Activated T-helper 17 cell treated with anti-CD3 and anti-CD28 coated beads, Interleukin-2, amount 50 U/mL, for 72 hours (primary cell): ENCODE data around the gene ARL10. TPM values are rescaled to one million over a fixed set of nuclear protein-coding genes. Genes with fewer than 3 reads are reported as not detected.

ENCODE experiments used
- ATAC-seq: fragments of 150-1000 bp; cut with Tn5 transposase; replicated peaks from 2 replicates; pipeline ENCODE4 v1.10.0; 2021; ENCODE audit warnings: mild to moderate bottlenecking, moderate library complexity
- H3K27ac Mint-ChIP-seq: one replicate; pipeline ENCODE4 v1.8.0; 2022; ENCODE audit warnings: mixed read lengths
- H3K27me3 Mint-ChIP-seq: one replicate; pipeline ENCODE4 v1.8.0; 2022; ENCODE audit warnings: mixed read lengths
- H3K36me3 Mint-ChIP-seq: one replicate; pipeline ENCODE4 v1.8.0; 2022; ENCODE audit warnings: low read depth, mild to moderate bottlenecking, mixed read lengths
- H3K4me1 Mint-ChIP-seq: one replicate; pipeline ENCODE4 v1.8.0; 2022; ENCODE audit warnings: mixed read lengths
- H3K4me3 Mint-ChIP-seq: one replicate; pipeline ENCODE4 v1.8.0; 2022; ENCODE audit warnings: mild to moderate bottlenecking, mixed read lengths
- H3K9me3 Mint-ChIP-seq: one replicate; pipeline ENCODE4 v1.8.0; 2022; ENCODE audit warnings: mixed read lengths
- total RNA-seq, 2 donors: library from RNA; stranded (reverse); gene quantifications; one replicate each; pipeline ENCODE4 v1.2.3, GENCODE V29; 2022

ARL10 gene
- total RNA-seq, 2 donors from 2014 or later, result 8.7 to 17.3 TPM

DNA sequence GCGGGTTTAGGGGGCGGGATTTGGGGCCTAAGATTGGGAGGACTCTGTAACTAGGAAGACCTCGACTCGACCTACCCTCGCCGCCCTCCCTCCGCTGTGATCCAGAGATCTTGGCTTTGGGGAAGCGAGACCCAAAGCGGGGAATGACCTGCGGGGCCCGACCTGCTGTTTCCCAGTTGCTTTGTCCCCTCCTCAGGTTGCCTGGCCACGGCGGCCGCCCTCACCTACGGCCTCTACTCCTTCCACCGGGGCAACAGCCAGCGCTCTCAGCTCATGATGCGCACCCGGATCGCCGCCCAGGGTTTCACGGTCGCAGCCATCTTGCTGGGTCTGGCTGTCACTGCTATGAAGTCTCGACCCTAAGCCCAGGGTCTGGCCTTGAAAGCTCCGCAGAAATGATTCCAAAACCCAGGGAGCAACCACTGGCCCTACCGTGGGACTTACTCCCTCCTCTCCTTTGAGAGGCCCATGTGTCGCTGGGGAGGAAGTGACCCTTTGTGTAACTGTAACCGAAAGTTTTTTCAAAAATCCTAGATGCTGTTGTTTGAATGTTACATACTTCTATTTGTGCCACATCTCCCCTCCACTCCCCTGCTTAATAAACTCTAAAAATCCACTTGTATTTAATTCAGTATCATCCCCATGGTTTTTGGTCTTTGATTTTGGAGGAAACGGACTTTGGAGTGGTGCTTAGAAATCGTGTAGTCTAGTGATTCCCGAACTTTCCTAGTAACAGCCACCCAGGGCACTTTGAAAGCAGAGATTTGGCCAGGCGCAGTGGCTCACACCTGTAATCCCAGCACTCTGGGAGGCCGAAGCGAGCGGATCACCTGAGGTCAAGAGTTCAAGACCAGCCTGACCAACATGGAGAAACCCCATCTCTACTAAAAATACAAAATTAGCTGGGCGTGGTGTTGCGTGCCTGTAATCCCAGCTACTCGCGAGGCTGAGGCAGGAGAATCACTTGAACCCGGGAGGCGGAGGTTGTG, 24.1 kb downstream of the ARL10 start:
- peaks cover 14% of the 10 kb centered on the region for H3K4me1 Mint-ChIP-seq
- peak overlapping the region; percentile 98 for H3K4me3 Mint-ChIP-seq
- H3K9me3 Mint-ChIP-seq, result no peaks in the 10 kb centered on the region
- peak; percentile 50 for ATAC-seq
- H3K27ac Mint-ChIP-seq, result peak overlapping the region; percentile 99
- H3K36me3 Mint-ChIP-seq, result peaks cover 82% of the 10 kb centered on the region
- no peaks in the 10 kb centered on the region for H3K27me3 Mint-ChIP-seq

DNA sequence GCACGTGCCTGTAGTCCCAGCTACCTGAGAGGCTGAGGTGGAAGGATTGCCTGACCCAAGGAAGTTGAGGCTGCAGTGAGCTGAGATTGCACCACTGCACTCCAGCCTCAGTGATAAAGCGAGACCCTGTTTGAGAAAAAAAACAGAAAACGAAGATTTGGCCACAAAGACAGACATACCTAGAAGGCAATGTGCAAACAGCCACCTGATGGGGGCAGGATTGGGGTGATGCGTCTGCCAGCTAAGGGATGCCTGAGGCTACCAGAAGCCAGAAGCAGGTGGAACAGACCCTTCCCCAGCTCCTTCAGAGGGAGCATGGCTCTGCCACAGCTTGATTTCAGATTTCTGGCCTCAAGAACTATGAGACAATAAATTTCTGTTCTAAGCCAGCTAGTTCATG, 26.2 kb downstream of the ARL10 start:
- Mint-ChIP-seq H3K4me1 (peaks cover 5% of the 10 kb centered on the region), H3K27me3 (no peaks in the 10 kb centered on the region), H3K9me3 (no peaks in the 10 kb centered on the region), H3K4me3 (no peak overlapping the region), H3K36me3 (peaks cover 61% of the 10 kb centered on the region), H3K27ac (peak overlapping the region; percentile 38)
- ATAC-seq, result no peak

DNA sequence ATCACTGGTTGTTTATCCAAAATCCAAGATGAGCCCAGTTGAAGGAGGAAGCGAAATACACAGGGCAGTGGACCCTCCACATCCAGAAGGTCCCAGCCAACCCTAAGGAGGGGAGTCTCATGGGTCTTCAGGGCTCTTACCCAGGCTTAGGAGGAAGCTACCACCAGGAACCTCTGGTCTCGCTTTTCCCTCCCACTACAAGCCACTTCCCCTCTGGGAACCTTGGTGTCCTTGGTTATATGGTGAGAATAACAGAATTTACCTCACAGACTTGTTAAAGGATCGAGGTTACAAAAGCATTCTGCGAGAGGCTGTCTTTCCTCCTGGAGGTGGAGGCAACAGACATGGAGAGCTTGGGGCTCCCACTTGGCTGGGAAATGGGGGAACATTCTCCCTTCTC, 26.7 kb downstream of the ARL10 start:
- Mint-ChIP-seq H3K9me3 (no peaks in the 10 kb centered on the region), H3K4me1 (no peaks in the 10 kb centered on the region), H3K27ac (peak overlapping the region; percentile 38), H3K4me3 (no peak overlapping the region), H3K27me3 (no peaks in the 10 kb centered on the region), H3K36me3 (peaks cover 56% of the 10 kb centered on the region)
- ATAC-seq, result no peak

DNA sequence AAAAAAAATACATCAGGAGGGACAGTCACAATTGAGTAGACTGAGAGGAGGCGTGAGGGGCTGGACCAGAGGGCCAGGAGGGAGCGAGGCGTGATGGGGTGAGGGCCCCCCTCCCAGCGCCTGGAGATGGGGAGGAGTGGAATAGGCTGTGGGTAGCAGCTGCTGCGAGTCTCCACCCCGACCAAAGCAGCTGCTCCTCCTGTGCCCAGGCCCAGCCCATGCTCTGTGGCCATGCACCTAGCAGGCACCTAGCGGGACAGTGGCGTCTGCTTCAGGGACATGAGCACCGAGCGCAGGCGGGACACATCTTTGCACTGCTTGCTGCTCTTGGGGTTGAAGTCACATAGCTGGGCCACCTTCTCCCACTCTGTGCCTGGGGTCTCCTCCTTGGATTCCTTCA, 27.2 kb downstream of the ARL10 start:
- no peak for ATAC-seq
- no peaks in the 10 kb centered on the region for H3K9me3 Mint-ChIP-seq
- peaks cover 51% of the 10 kb centered on the region for H3K36me3 Mint-ChIP-seq
- H3K4me1 Mint-ChIP-seq, result no peaks in the 10 kb centered on the region
- peak overlapping the region; percentile 66 for H3K27ac Mint-ChIP-seq
- H3K4me3 Mint-ChIP-seq, result no peak overlapping the region
- H3K27me3 Mint-ChIP-seq, result no peaks in the 10 kb centered on the region

DNA sequence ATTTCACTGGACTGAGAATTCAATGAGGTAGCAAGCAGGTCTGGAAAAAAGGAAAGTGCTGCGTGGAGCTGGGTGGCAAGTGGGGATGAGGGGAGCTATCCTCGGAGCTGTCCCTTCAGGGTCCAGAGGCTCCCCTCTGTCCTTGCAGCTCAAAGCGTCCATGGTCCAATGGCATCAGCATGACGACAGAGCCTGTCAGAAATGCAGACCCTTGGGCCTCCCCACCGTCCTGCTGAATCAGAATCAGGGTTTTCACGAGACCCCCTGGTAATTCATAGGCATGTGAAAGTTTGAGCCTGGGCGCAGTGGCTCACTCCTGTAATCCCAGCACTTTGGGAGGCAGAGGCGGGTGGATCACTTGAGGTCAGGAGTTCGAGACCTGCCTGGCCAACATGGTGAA, 28.8 kb downstream of the ARL10 start:
- H3K4me3 Mint-ChIP-seq, result no peak overlapping the region
- ATAC-seq, result no peak
- H3K4me1 Mint-ChIP-seq, result no peaks in the 10 kb centered on the region
- H3K36me3 Mint-ChIP-seq, result peaks cover 35% of the 10 kb centered on the region
- no peaks in the 10 kb centered on the region for H3K27me3 Mint-ChIP-seq
- no peak overlapping the region for H3K27ac Mint-ChIP-seq
- H3K9me3 Mint-ChIP-seq, result no peaks in the 10 kb centered on the region

DNA sequence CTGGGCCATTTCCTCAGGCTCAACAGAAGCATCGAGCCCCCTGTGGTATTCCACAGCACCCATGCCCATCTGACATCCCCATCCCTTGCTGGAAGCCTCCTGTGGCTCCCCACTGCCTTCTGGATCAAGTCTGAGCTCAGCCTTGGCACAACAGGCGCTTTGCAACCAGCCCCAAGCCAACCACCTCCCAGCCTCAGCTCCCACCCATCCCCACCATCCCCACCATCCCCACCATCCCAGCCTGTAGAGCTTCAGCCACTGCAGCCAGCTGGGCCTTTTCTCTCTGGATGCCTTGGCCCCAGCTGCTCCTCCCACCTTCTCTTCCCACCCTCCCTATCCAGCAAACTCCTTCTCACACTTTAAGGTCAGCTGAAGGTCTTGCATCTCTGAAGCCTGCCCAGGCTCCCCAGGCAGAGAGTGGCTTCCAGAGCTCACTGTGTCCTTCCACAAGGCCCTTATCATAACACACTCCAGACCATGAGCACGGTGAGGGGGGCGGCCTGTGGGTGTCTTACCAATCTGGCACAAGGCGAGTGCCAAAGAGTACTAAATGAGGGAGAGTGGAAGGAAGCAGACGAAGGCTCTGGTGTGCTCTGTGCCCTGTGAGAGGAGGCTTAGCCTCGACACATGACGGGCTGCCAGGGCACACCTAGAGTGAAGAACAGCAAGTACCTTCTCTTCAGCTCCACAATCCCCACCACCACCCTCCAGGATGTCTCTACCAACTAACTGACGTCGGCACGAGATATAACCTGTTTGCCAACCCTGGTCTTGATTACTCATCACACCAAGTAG, 29.8 kb downstream of the ARL10 start:
- Mint-ChIP-seq H3K36me3 (peaks cover 28% of the 10 kb centered on the region), H3K27ac (no peak overlapping the region), H3K4me3 (no peak overlapping the region), H3K9me3 (no peaks in the 10 kb centered on the region), H3K4me1 (no peaks in the 10 kb centered on the region), H3K27me3 (no peaks in the 10 kb centered on the region)
- no peak for ATAC-seq

DNA sequence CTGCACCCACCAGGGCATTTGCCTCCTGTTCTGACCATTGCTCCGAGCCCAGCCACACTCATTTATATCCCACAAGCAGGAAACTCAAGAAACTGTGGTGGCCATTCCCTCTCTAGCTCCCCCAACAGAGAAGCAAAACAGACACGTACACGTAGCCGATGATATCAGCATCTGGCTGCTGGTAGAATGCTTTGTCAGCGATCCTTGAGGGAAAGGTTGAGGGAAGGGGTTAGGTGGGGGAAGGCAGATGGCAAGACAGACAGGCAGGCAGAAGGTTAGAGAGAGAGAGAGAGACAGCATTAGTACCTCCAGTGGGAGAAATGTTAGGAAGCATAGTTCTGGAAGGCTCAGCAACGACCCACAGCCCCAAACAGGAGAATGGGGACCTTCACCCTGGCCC, 31.0 kb downstream of the ARL10 start:
- H3K4me3 Mint-ChIP-seq, result no peak overlapping the region
- H3K27ac Mint-ChIP-seq, result peak overlapping the region; percentile 53
- ATAC-seq, result no peak

DNA sequence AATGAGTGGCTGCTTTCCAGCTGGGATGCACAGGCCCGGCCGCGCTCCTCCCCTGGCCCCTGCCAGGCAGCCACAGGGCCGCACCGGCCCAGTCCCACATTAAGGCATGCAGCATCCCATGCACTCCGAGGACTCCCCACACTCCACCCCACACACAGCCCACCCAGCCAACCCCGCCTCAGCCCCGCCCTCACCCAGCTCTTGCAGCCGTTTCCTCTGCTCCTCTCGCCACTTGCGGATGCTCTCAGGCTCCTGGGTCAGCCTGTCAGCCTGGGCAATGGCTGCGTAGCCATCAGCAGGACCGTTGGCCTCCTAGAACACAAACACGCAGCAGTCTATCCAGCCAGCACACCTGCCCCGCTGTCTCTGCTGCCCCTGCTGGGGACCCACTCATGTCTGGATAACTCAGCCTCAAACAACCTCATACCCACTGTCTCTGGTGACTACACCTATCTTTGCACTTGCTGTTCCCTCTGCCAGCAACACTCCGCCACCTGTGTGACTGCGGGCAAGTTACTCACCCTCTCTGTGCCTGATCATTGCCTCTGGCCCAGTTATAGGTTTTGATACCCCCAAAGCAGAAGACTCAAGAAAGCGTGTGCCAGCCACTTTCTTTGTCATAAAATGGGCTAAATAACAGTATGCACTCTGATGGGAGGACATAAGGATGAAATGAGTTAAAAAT, 32.6 kb downstream of the ARL10 start:
- H3K4me1 Mint-ChIP-seq, result no peaks in the 10 kb centered on the region
- no peak for ATAC-seq
- H3K27me3 Mint-ChIP-seq, result no peaks in the 10 kb centered on the region
- no peaks in the 10 kb centered on the region for H3K9me3 Mint-ChIP-seq
- peaks cover 13% of the 10 kb centered on the region for H3K36me3 Mint-ChIP-seq
- no peak overlapping the region for H3K4me3 Mint-ChIP-seq
- no peak overlapping the region for H3K27ac Mint-ChIP-seq

More for the DNA sequence above, 31.0 kb downstream of the ARL10 start:
- H3K27me3 Mint-ChIP-seq, result no peaks in the 10 kb centered on the region
- no peaks in the 10 kb centered on the region for H3K9me3 Mint-ChIP-seq
- peaks cover 23% of the 10 kb centered on the region for H3K36me3 Mint-ChIP-seq
- H3K4me1 Mint-ChIP-seq, result no peaks in the 10 kb centered on the region

DNA sequence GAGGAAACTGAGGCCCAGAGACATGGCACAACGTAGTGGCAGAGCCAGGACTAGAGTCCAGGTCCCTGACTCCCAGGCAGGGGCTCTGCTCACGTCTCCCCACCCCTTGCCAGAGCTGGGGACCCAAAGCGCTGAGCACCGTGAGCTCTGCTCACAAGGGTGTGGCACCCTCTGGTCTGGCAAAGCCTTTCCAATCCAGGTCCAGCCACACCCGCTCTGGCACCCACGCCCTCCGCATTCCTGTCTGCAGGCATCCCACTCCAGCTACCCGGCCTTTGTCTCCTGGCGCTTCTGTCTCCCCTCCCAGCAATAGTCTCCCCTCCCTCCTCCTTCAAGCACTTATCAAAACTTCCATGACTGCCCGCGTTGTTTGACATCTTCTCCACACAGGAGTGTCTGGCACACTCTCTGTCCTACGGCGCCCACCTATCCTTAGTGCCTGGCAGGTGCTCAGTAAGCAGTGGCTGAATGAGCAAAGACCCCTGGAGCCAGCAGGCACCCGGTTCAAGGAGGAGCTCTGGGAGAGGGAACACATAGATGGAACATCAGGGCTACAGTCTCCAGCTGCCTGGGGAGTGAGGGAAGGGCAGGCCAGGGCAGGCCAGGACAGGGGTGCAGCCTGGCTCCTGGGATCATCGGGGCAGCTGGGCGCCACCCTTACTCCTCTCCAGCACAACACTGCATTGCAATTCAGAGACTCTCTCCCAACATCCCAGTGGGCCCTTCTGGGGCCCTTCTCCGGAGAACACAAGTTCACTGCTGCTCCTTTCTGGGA, 35.3 kb downstream of the ARL10 start:
- Mint-ChIP-seq H3K27me3 (no peaks in the 10 kb centered on the region), H3K4me1 (no peaks in the 10 kb centered on the region), H3K9me3 (no peaks in the 10 kb centered on the region), H3K4me3 (no peak overlapping the region), H3K27ac (peak overlapping the region; percentile 25), H3K36me3 (peaks cover 7% of the 10 kb centered on the region)
- no peak for ATAC-seq

DNA sequence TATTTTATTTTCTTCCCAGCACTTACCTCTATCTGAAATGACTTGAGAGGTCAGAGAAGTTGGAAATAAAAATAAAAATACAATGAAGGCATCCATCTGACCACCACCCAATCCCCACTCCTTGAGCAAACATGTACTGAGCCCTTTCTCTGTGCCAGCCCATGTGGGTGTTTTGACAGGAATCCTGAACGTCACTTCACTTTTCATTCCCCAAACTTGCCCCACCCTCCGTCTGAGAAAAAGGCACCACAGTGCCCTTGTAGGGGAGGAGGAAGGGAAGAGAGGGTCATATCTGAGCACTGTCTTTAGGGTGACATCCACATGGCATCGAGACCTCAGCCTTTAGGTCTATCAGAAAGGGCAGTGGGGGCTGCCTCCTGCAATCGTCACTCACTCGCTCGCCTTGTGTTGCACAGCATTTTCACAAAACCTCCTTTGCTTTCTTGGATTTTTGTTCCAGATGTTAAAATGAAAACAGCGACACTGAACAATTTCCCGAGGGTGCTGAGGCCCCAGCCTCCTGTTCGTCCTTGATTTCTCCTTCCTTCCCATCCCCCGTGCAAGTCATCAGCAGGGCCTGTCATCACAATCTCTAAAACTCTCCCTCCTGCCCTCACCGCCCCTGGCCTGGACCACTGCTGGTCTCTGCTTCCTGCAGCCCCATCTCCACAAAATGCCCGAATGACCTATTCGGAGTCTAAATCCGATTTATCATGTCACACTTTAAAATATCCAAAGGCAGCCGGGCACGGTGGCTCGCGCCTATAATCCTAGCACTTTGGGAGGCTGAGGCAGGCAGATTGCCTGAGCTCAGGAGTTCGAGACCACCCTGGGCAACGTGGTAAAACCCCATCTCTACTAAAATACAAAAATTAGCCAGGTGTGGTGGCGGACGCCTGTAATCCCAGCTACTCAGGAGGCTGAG, 36.3 kb downstream of the ARL10 start:
- no peaks in the 10 kb centered on the region for H3K4me1 Mint-ChIP-seq
- H3K27ac Mint-ChIP-seq, result no peak overlapping the region
- H3K9me3 Mint-ChIP-seq, result no peaks in the 10 kb centered on the region
- peaks cover 9% of the 10 kb centered on the region for H3K36me3 Mint-ChIP-seq
- no peak for ATAC-seq
- H3K27me3 Mint-ChIP-seq, result no peaks in the 10 kb centered on the region
- H3K4me3 Mint-ChIP-seq, result no peak overlapping the region

DNA sequence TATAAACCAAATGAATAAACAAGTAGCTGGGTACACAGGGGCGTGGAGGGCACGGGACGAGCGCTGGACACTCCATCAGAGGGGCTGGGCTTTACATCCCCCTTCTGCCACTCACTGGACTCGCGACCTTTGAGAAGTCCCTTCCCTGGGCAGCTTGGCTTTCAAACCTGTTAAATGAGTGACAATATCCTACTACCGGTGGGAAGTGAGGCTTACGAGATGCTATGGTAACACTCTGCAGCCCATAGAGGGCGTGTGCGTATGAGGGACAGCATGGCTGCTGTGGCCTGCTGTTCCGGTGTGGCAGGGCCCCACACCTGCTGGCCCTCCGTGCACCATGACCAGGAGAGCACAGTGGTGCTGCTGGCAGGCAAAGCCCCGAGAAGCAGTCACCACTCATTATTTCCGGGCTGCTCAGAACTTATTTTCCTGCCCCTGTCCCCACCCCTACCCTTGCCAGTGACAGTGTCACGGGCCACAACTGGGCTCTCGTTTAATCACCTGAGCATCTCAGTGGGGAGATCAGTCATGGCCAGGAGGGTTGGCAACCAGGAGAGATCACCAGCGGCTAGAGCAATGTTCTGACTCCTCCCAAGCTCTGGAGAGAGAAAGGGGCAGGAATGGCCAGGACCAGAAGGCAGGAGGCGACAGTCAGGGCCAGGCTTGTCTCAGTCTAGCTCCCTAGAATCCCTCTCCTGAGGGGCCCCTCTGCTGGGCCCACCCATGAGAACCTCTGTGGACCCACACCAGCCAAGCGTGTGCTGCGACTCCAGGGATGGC, 40.6 kb downstream of the ARL10 start:
- H3K36me3 Mint-ChIP-seq, result peaks cover 45% of the 10 kb centered on the region
- peaks cover under 1% of the 10 kb centered on the region for H3K4me1 Mint-ChIP-seq
- H3K4me3 Mint-ChIP-seq, result no peak overlapping the region
- no peak for ATAC-seq
- H3K9me3 Mint-ChIP-seq, result no peaks in the 10 kb centered on the region
- no peak overlapping the region for H3K27ac Mint-ChIP-seq
- no peaks in the 10 kb centered on the region for H3K27me3 Mint-ChIP-seq

DNA sequence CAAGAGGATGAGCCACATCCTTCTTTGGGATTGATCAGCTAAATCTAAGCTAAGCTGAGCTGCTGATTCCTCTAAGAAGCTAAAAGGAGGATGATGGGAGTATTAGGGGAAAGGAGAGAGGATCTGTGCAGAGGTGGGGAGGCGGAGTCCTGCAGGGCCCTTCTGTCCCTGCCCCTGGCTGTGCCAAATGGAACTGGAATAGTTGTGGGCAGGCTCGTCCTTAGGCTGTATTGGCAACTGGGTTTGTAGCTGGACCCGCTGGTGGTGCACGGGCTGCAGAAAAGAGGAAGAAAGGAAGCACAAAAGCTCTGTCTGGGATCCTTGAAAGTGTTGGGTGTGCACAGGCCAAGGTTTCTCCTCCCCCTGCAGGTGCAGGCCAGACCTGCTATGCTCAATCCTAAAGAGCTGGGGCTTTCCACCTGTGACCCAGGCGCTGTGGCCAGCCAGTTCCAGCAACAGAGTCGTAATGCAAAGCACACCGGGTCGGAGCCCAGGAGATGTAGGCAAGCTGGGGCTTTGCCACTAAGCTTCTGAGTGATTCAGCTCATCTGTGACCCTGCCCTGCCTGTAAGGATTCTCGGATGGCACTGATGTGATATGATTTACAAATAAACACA, 41.3 kb downstream of the ARL10 start:
- Mint-ChIP-seq H3K4me3 (no peak overlapping the region), H3K36me3 (peaks cover 51% of the 10 kb centered on the region), H3K27me3 (no peaks in the 10 kb centered on the region), H3K9me3 (no peaks in the 10 kb centered on the region), H3K27ac (no peak overlapping the region), H3K4me1 (peaks cover 7% of the 10 kb centered on the region)
- ATAC-seq, result no peak
